SK-N-SH (cell line): Measurements from ENCODE around the gene GOLGA8B. TPM values are rescaled to one million over a fixed set of nuclear protein-coding genes. Genes with fewer than 3 reads are reported as not detected.
A peak's percentile ranks its signal among the peaks of the same experiment; 100 is the strongest.

ENCODE experiments used
- CTCF ChIA-PET: fragments of 300-600, 350-600 bp; formaldehyde crosslinking; extraction: SDS; loops from one replicate; lab custom pipeline; 2021; lab: Yijun Ruan, JAX
- POLR2A ChIA-PET: fragments of 350-600 bp; sonication (Branson Sonifier 250); formaldehyde crosslinking; extraction: SDS; loops from one replicate; lab custom pipeline; 2020; ENCODE audit warnings: antibody characterized with exemption, inconsistent platforms; lab: Yijun Ruan, JAX
- DNase-seq: peaks from one replicate; pipeline ENCODE4 v3.0.0; 2012
- H2AFZ ChIP-seq: fragments of 200-600 bp; sonication (generic); 2 replicates; pipeline ENCODE4 v1.8.1; 2016; ENCODE audit warnings: antibody characterized with exemption, mild to moderate bottlenecking, low read depth
- H3F3A ChIP-seq: fragments of 200-600 bp; sonication (generic); replicated peaks from 2 replicates; pipeline ENCODE3; 2016; ENCODE audit warnings: antibody characterized with exemption, mild to moderate bottlenecking; ENCODE audit not compliant: insufficient read depth
- H3K27ac ChIP-seq, 2 experiments: fragments of 200-500 bp in 1 of 2; fragments of 200-600 bp in 1 of 2; sonication (Bioruptor generic) in 1 of 2; sonication (generic), shearing (Covaris generic) in 1 of 2; 2 replicates each; pipeline versions ENCODE4 v1.5.1 to v1.6.1; 2014 to 2016; ENCODE audit warnings: low read depth in 2 of 2, inconsistent platforms in 1 of 2, low read length in 1 of 2, mild to moderate bottlenecking in 1 of 2, mixed read lengths in 1 of 2
- H3K27me3 ChIP-seq: fragments of 200-600 bp; sonication (generic), shearing (Covaris generic); 2 replicates; pipeline ENCODE4 v1.6.1; 2016; ENCODE audit warnings: mixed run types; ENCODE audit not compliant: insufficient read depth
- H3K36me3 ChIP-seq, 2 experiments: fragments of 200-500 bp in 1 of 2; fragments of 200-600 bp in 1 of 2; sonication (Bioruptor generic) in 1 of 2; sonication (generic) in 1 of 2; replicated peaks in 1 of 2; 2 replicates each; pipeline versions ENCODE3 to v1.5.1; 2014 to 2016; ENCODE audit warnings: low read length in 1 of 2, mild to moderate bottlenecking in 1 of 2; ENCODE audit not compliant: insufficient read depth in 2 of 2, control insufficient read depth in 1 of 2
- H3K4me1 ChIP-seq, 2 experiments: fragments of 200-500 bp in 1 of 2; fragments of 200-600 bp in 1 of 2; sonication (Bioruptor generic) in 1 of 2; sonication (generic), shearing (Covaris generic) in 1 of 2; 2 replicates each; pipeline versions ENCODE4 v1.5.1 to v1.6.1; 2014 to 2016; ENCODE audit warnings: low read depth in 1 of 2, low read length in 1 of 2, mixed run types in 1 of 2; ENCODE audit not compliant: insufficient read depth in 2 of 2, control insufficient read depth in 1 of 2
- H3K4me2 ChIP-seq: fragments of 200-600 bp; sonication (generic), shearing (Covaris generic); 2 replicates; pipeline ENCODE4 v1.6.1; 2017; ENCODE audit warnings: mixed run types
- H3K4me3 ChIP-seq, 2 experiments: fragments of 200-500 bp in 1 of 2; fragments of 200-600 bp in 1 of 2; sonication (Bioruptor generic) in 1 of 2; sonication (generic), shearing (Covaris generic) in 1 of 2; 2 replicates each; pipeline versions ENCODE4 v1.5.1 to v1.8.1; 2014 to 2016; ENCODE audit warnings: low read depth in 2 of 2, inconsistent platforms in 1 of 2, low read length in 1 of 2, mild to moderate bottlenecking in 1 of 2, mixed read lengths in 1 of 2, moderate library complexity in 1 of 2
- H3K79me2 ChIP-seq: fragments of 200-600 bp; sonication (generic); 2 replicates; pipeline ENCODE4 v1.8.1; 2017; ENCODE audit warnings: mild to moderate bottlenecking; ENCODE audit not compliant: insufficient read depth
- H3K9ac ChIP-seq: fragments of 200-600 bp; sonication (generic); 2 replicates; pipeline ENCODE4 v1.6.1; 2017; ENCODE audit warnings: mixed run types
- H3K9me2 ChIP-seq: fragments of 200-600 bp; sonication (generic); 2 replicates; pipeline ENCODE4 v1.6.1; 2017; ENCODE audit warnings: mixed run types
- H3K9me3 ChIP-seq: fragments of 200-600 bp; sonication (generic); 2 replicates; pipeline ENCODE4 v1.6.1; 2017; ENCODE audit warnings: mixed run types, mild to moderate bottlenecking, moderate library complexity
- H4K20me1 ChIP-seq: fragments of 200-600 bp; sonication (generic); 2 replicates; pipeline ENCODE4 v1.6.1; 2017; ENCODE audit warnings: mild to moderate bottlenecking, mixed run types; ENCODE audit not compliant: insufficient read depth
- CTCF ChIP-seq: fragments of 200-600 bp; sonication (generic); IDR thresholded peaks from 2 replicates; pipeline ENCODE4 v1.6.1; 2017; ENCODE audit warnings: antibody characterized with exemption, mild to moderate bottlenecking, moderate library complexity
- EP300 ChIP-seq, 2 experiments: IDR thresholded peaks; 2 replicates each; pipeline versions ENCODE4 v1.4.0 to v1.6.1; 2012; ENCODE audit warnings: borderline replicate concordance in 1 of 2, low read depth in 1 of 2, low read length in 1 of 2
- MEF2A ChIP-seq: IDR thresholded peaks from 2 replicates; pipeline ENCODE4 v1.4.0; 2012; ENCODE audit warnings: low read depth, borderline replicate concordance
- MXI1 ChIP-seq: IDR thresholded peaks from 2 replicates; pipeline ENCODE4 v1.6.1; 2012; ENCODE audit warnings: mild to moderate bottlenecking, low read depth, low read length, improper control_type of control experiment
- NRF1 ChIP-seq: IDR thresholded peaks from 2 replicates; pipeline ENCODE4 v1.6.1; 2012; ENCODE audit warnings: low read depth, mild to moderate bottlenecking, low read length
- RAD21 ChIP-seq: IDR thresholded peaks from 2 replicates; pipeline ENCODE4 v1.6.1; 2012; ENCODE audit warnings: mild to moderate bottlenecking, low read length
- USF2 ChIP-seq: fragments of 150-350 bp; IDR thresholded peaks from 2 replicates; pipeline ENCODE4 v1.6.1; 2017; ENCODE audit warnings: antibody characterized with exemption, low read length, low read depth, borderline replicate concordance
- WGBS: methylation state at CpG from one replicate; pipeline ENCODE4 v1.1.6; 2017; ENCODE audit warnings: low lambda C conversion rate; 5-methylcytosine and 5-hydroxymethylcytosine counted together
- polyA plus RNA-seq, 3 experiments: library from polyadenylated mRNA; depleted of rRNA; stranded (reverse); fragments of >200 nt; gene quantifications; 2 replicates each; pipeline ENCODE4 v1.2.3, GENCODE V29; 2012

GOLGA8B gene
- polyA plus RNA-seq, 1 of the 3 experiments (the other 2 are of a cell fraction), result 96.6 TPM

- TF ChIP-seq NRF1, result no peak
- no peak for TF ChIP-seq MXI1
- Histone ChIP-seq H2AFZ (no peak overlapping the region), H3K9me3 (no peaks in the 10 kb centered on the region), H4K20me1 (no peaks in the 10 kb centered on the region), H3K27me3 (no peaks in the 10 kb centered on the region), H3K9me2 (no peaks in the 10 kb centered on the region), H3K9ac (no peak overlapping the region), H3K79me2 (no peaks in the 10 kb centered on the region), H3K4me1 (peaks cover 0 to 5% of the 10 kb centered on the region in 2 experiments; a peak in 3 of 4 replicates), H3K4me2 (no peak overlapping the region), H3F3A (no peaks in the 10 kb centered on the region), H3K36me3 (no peaks in the 10 kb centered on the region), H3K27ac (no peak overlapping the region), H3K4me3 (no peak overlapping the region)
- WGBS, result 80% methylated on average over 7 of the region's 7 CpGs
- no peak for DNase-seq
- ChIA-PET POLR2A (no interaction called here), CTCF (interaction anchor here (0.9 to 6.5 kb wide), 7 partner anchors 9 to 351 kb away, joined by 3 to 35 read pairs (median 6); partner anchors contain the start of gene AQR)
These were observed 35.7 kb upstream of the GOLGA8B start for GRCh38 chr15:34619151-34619550.

GRCh38 chr15:34618073-34618472 is 34.6 kb upstream of the GOLGA8B start:
- H3K9me2 ChIP-seq, result no peaks in the 10 kb centered on the region
- H3K9ac ChIP-seq, result no peak overlapping the region
- H3K79me2 ChIP-seq, result no peaks in the 10 kb centered on the region
- CTCF ChIA-PET, result interaction anchor here (0.6 to 6.5 kb wide), 6 partner anchors 33 to 376 kb away, joined by 3 to 35 read pairs (median 4); partner anchors contain the start of gene AQR
- no peaks in the 10 kb centered on the region for H3K27me3 ChIP-seq
- no peak overlapping the region for H3K4me2 ChIP-seq
- POLR2A ChIA-PET, result no interaction called here
- DNase-seq, result no peak
- H3K4me3 ChIP-seq, result no peak overlapping the region
- peaks cover 0 to 5% of the 10 kb centered on the region in 2 experiments; a peak in 3 of 4 replicates for H3K4me1 ChIP-seq
- no peaks in the 10 kb centered on the region for H4K20me1 ChIP-seq
- H3K27ac ChIP-seq, result no peak overlapping the region
- H3K9me3 ChIP-seq, result no peaks in the 10 kb centered on the region
- no peaks in the 10 kb centered on the region for H3F3A ChIP-seq
- no peaks in the 10 kb centered on the region for H3K36me3 ChIP-seq
- 46% methylated on average over 2 of the region's 2 CpGs for WGBS
- H2AFZ ChIP-seq, result no peak overlapping the region
- TF ChIP-seq MEF2A (no peak), EP300 (IDR thresholded peaks at IDR 0.05; ENCODE audit: borderline replicate concordance in 1 of 2, low read depth in 1 of 2, low read length in 1 of 2) (0 out of 4 replicates have a peak, but pooled peaks of 1 of the 2 experiments have one; percentile 11)

GRCh38 chr15:34616613-34617012 is 33.2 kb upstream of the GOLGA8B start:
- no peaks in the 10 kb centered on the region for H3K36me3 ChIP-seq
- H3K9me3 ChIP-seq, result no peaks in the 10 kb centered on the region
- peaks cover 0 to 5% of the 10 kb centered on the region in 2 experiments; a peak in 3 of 4 replicates for H3K4me1 ChIP-seq
- no peak overlapping the region for H2AFZ ChIP-seq
- CTCF ChIA-PET, result interaction anchor here (3.9 kb wide), 1 partner anchor 304 kb away, joined by 16 read pairs; no protein-coding TSS in a partner anchor
- no peak for DNase-seq
- no peaks in the 10 kb centered on the region for H3K9me2 ChIP-seq
- H3K79me2 ChIP-seq, result no peaks in the 10 kb centered on the region
- H3K9ac ChIP-seq, result no peak overlapping the region
- no peak overlapping the region for H3K27ac ChIP-seq
- TF ChIP-seq USF2 (no peak), RAD21 (0 out of 2 replicates have a peak, but pooled peaks have one; percentile 7), CTCF (0 out of 2 replicates have a peak, but pooled peaks have one; percentile 11)
- TF ChIP-seq, all 33 proteins: peak for 2
- Histone ChIP-seq H3K4me2 (no peak overlapping the region), H4K20me1 (no peaks in the 10 kb centered on the region), H3K4me3 (no peak overlapping the region), H3K27me3 (no peaks in the 10 kb centered on the region), H3F3A (no peaks in the 10 kb centered on the region)
- POLR2A ChIA-PET, result no interaction called here
- WGBS, result 54% methylated on average over 5 of the region's 5 CpGs
